ENCODE measurements around the gene CSF1R.
"Not testable (repeated sequence)": the region's sequence is repeated elsewhere in the genome, so short reads cannot be mapped to it uniquely, and the experiment has no call there.

The CSF1R gene

GRCh38 chr5:150054569-150054968, 31.8 kb downstream of the CSF1R start:
- DNase-seq (ENCODE audit: low read depth): no peak

GRCh38 chr5:150053713-150054392, 32.5 kb downstream of the CSF1R start:
- DNase-seq (ENCODE audit: low read depth): no peak

GRCh38 chr5:150052956-150053712, 33.2 kb downstream of the CSF1R start:
- DNase-seq (ENCODE audit: low read depth): no peak

- DNase-seq (ENCODE audit: low read depth): no peak
These were observed 34.0 kb downstream of the CSF1R start for GRCh38 chr5:150052226-150052955.

GRCh38 chr5:150051657-150052195, 34.6 kb downstream of the CSF1R start:
- no peak for DNase-seq (ENCODE audit: low read depth)

- DNase-seq (ENCODE audit: low read depth): not testable (repeated sequence)
These were observed 36.1 kb downstream of the CSF1R start for GRCh38 chr5:150050172-150050811.

GRCh38 chr5:150046031-150046430, 40.3 kb downstream of the CSF1R start:
- DNase-seq (ENCODE audit: low read depth): no peak

GRCh38 chr5:150045549-150045948, 40.8 kb downstream of the CSF1R start:
- no peak for DNase-seq (ENCODE audit: low read depth)

GRCh38 chr5:150044712-150045111, 41.6 kb downstream of the CSF1R start:
- DNase-seq (ENCODE audit: low read depth): no peak

GRCh38 chr5:150044329-150044681, 42.0 kb downstream of the CSF1R start:
- no peak for DNase-seq (ENCODE audit: low read depth)

GRCh38 chr5:150043657-150044328, 42.6 kb downstream of the CSF1R start:
- DNase-seq (ENCODE audit: low read depth): no peak

- no peak for DNase-seq (ENCODE audit: low read depth)
These were observed 43.9 kb downstream of the CSF1R start for GRCh38 chr5:150042459-150042858.

GRCh38 chr5:150038547-150038946, 47.8 kb downstream of the CSF1R start:
- no peak for DNase-seq (ENCODE audit: low read depth)

- no peak for DNase-seq (ENCODE audit: low read depth)
These were observed 49.8 kb downstream of the CSF1R start for GRCh38 chr5:150036513-150036912.

GRCh38 chr5:150035139-150035895, 51.0 kb downstream of the CSF1R start:
- DNase-seq (ENCODE audit: low read depth): no peak

GRCh38 chr5:150034662-150035061, 51.7 kb downstream of the CSF1R start:
- DNase-seq (ENCODE audit: low read depth): no peak

- DNase-seq (ENCODE audit: low read depth): no peak
These were observed 53.0 kb downstream of the CSF1R start for GRCh38 chr5:150033334-150033733.

GRCh38 chr5:150028047-150028446, 58.3 kb downstream of the CSF1R start:
- not testable (repeated sequence) for DNase-seq (ENCODE audit: low read depth)

GRCh38 chr5:150026682-150027172, 59.6 kb downstream of the CSF1R start:
- no peak for DNase-seq (ENCODE audit: low read depth)

- no peak for DNase-seq (ENCODE audit: low read depth)
These were observed 61.9 kb downstream of the CSF1R start for GRCh38 chr5:150024346-150024984.
